GM12878 (cell line): ENCODE measurements around the gene PRR29. TPM values are rescaled to one million over a fixed set of nuclear protein-coding genes. Genes with fewer than 3 reads are reported as not detected.

Experiments used
- ATAC-seq: fragments of 200-7000 bp; cut with Tn5 transposase; 3 replicates; pipeline ENCODE4 v1.9.1; 2020; ENCODE audit warnings: mild to moderate bottlenecking, moderate library complexity
- BruUV-seq: library from RNA; stranded (reverse); fragments of 400-500 nt; replicated peaks from 2 replicates; lab custom pipeline; 2021; lab: Mats Ljungman, UMichigan
- CTCF ChIA-PET: fragments of 300-600 bp; sonication (Branson Sonifier 250); formaldehyde crosslinking; extraction: SDS; loops from one replicate; lab custom pipeline; 2021; ENCODE audit warnings: inconsistent platforms; lab: Yijun Ruan, JAX
- POLR2A ChIA-PET: fragments of 350-600 bp; formaldehyde crosslinking; extraction: SDS; loops from one replicate; lab custom pipeline; 2021; ENCODE audit warnings: inconsistent platforms; lab: Charles Lee
- RAD21 ChIA-PET: fragments of 300-600 bp; sonication (Branson Sonifier 250); formaldehyde crosslinking; loops from one replicate; lab custom pipeline; 2023; ENCODE audit warnings: antibody characterized with exemption; ENCODE audit not compliant: unreplicated experiment; lab: Charles Lee
- SMC1A ChIA-PET: fragments of 300-600 bp; sonication (Branson Sonifier 250); formaldehyde crosslinking; loops from one replicate; lab custom pipeline; 2023; ENCODE audit not compliant: unreplicated experiment, uncharacterized antibody; lab: Charles Lee
- DNase-seq: peaks from one replicate; pipeline ENCODE4 v3.0.0-alpha.2; 2011; ENCODE audit warnings: low read depth, low spot score
- FAIRE-seq: peaks from 3 replicates; lab custom pipeline; 2011; peaks lifted over from hg19 to GRCh38; lab: Jason Lieb, UNC
- H2AFZ ChIP-seq: 2 replicates; pipeline ENCODE4 v1.6.0; 2011; ENCODE audit warnings: low read depth, low read length, control low read depth; ENCODE audit not compliant: control insufficient read depth
- H3K27ac ChIP-seq: 2 replicates; pipeline ENCODE4 v1.5.1; 2011; ENCODE audit warnings: control low read depth; ENCODE audit not compliant: control insufficient read depth, insufficient read depth
- H3K27me3 ChIP-seq, 2 experiments: replicated peaks in 1 of 2; 2 replicates each; pipeline versions ENCODE4 v1.6.0 to v1.6.1; 2011; ENCODE audit warnings: low read length in 1 of 2; ENCODE audit not compliant: control insufficient read depth in 2 of 2, insufficient read depth in 2 of 2
- H3K36me3 ChIP-seq, 2 experiments: 2 replicates each; pipeline ENCODE4 v1.5.1; 2011; ENCODE audit warnings: low read length in 1 of 2; ENCODE audit not compliant: control insufficient read depth in 2 of 2, insufficient read depth in 2 of 2
- H3K4me1 ChIP-seq: 2 replicates; pipeline ENCODE4 v1.6.1; 2011; ENCODE audit warnings: mild to moderate bottlenecking, low read length, moderate library complexity, mixed read lengths; ENCODE audit not compliant: control insufficient read depth, insufficient read depth
- H3K4me2 ChIP-seq: 2 replicates; pipeline ENCODE4 v1.6.0; 2011; ENCODE audit warnings: control low read depth; ENCODE audit not compliant: control insufficient read depth, insufficient read depth
- H3K4me3 ChIP-seq: fragments of 200-600 bp; sonication (generic); 2 replicates; pipeline ENCODE4 v1.5.1; 2016
- H3K79me2 ChIP-seq: 2 replicates; pipeline ENCODE4 v1.6.0; 2011; ENCODE audit warnings: low read length; ENCODE audit not compliant: control insufficient read depth, insufficient read depth
- H3K9ac ChIP-seq: 2 replicates; pipeline ENCODE4 v1.8.0; 2011; ENCODE audit warnings: low read length, control low read depth, mixed read lengths; ENCODE audit not compliant: control insufficient read depth, insufficient read depth
- H3K9me3 ChIP-seq: replicated peaks from 3 replicates; pipeline ENCODE4 v1.5.1; 2011; ENCODE audit warnings: mild to moderate bottlenecking, low read length; ENCODE audit not compliant: control insufficient read depth, insufficient read depth
- H4K20me1 ChIP-seq: 2 replicates; pipeline ENCODE4 v1.6.0; 2011; ENCODE audit not compliant: control insufficient read depth, insufficient read depth
- CBX5 ChIP-seq: sonication (generic); IDR thresholded peaks from 2 replicates; pipeline ENCODE4 v1.6.1; 2016; ENCODE audit warnings: low read depth, moderate library complexity, mild to moderate bottlenecking, inconsistent platforms
- MTA2 ChIP-seq: fragments of 450-650 bp; IDR thresholded peaks from 2 replicates; pipeline ENCODE4 v1.6.1; 2016; ENCODE audit warnings: low read depth, mild to moderate bottlenecking, moderate library complexity
- POU2F2 ChIP-seq: IDR thresholded peaks from 3 replicates; pipeline ENCODE4 v1.6.1; 2011; ENCODE audit warnings: low read depth, mild to moderate bottlenecking, low read length, borderline replicate concordance
- WGBS: methylation state at CpG from one replicate; pipeline ENCODE4 v1.1.6; 2016; ENCODE audit warnings: low lambda C conversion rate; ENCODE audit not compliant: insufficient replicate concordance, insufficient coverage; ENCODE audit errors: missing lambda C conversion rate; 5-methylcytosine and 5-hydroxymethylcytosine counted together
- in situ Hi-C: fragments of 300-500 bp; cut with MboI; formaldehyde crosslinking; loops from 9 replicates; pipeline ENCODE4 v1.14.3; 2018; ENCODE audit warnings: mixed read lengths
- intact Hi-C: fragments of 100-400 bp; cut with micrococcal nuclease; formaldehyde crosslinking; loops from one replicate; pipeline ENCODE4 v1.14.2; 2022; ENCODE audit not compliant: unreplicated experiment
- polyA plus RNA-seq, 11 experiments: library from polyadenylated mRNA; depleted of rRNA in 4 of 11; unstranded in 6 of 11; stranded (reverse) in 5 of 11; fragments of >200 nt; fragmentation: Nextera tagmentation in 4 of 11; fragmentation: Illumina TruSeq in 1 of 11; extraction: Ambion mirVana in 4 of 11; extraction: Trizol in 1 of 11; gene quantifications; 1 replicate in 1 of 11; 2 replicates in 10 of 11; pipeline versions ENCODE4 v1.2.1 to v1.2.3, GENCODE V29; 2011 to 2016; ENCODE audit warnings: inconsistent platforms in 2 of 11, missing spikeins in 2 of 11, low read depth in 1 of 11
- total RNA-seq, 4 experiments: library from RNA; depleted of rRNA in 3 of 4; stranded (reverse); fragments of >200 nt in 3 of 4; fragmentation: Illumina TruSeq in 1 of 4; extraction: Trizol in 1 of 4; gene quantifications; 2 replicates each; pipeline versions ENCODE4 v1.2.1 to v1.2.3, GENCODE V29; 2013 to 2021
- TF ChIP-seq, protein P1 (sequence below): fragments of 450-650 bp; formaldehyde crosslinking; IDR thresholded peaks from 2 replicates; pipeline ENCODE4 v1.4.0; 2020; ENCODE audit warnings: mild to moderate bottlenecking, moderate library complexity
- TF ChIP-seq, protein P2 (sequence below): IDR thresholded peaks from 2 replicates; pipeline ENCODE4 v1.6.1; 2011; ENCODE audit warnings: borderline replicate concordance, low read depth, mild to moderate bottlenecking, moderate library complexity, mixed read lengths, low read length; ENCODE audit not compliant: insufficient read depth; ENCODE audit errors: extremely low read length
- TF ChIP-seq, protein P3 (sequence below): IDR thresholded peaks from 2 replicates; pipeline ENCODE4 v1.6.1; 2011; ENCODE audit warnings: borderline replicate concordance, low read depth, mild to moderate bottlenecking, moderate library complexity, low read length; ENCODE audit not compliant: insufficient read depth, poor library complexity, severe bottlenecking

The PRR29 gene
- total and polyA plus RNA-seq, 10 of the 15 experiments (the other 5 are each of a cell fraction or from before 2014, with no cell fraction given), result 0.01 to 2.4 (median 0.18) TPM; not detected in 3

GRCh38 chr17:63966646-63967264 is 31.4 kb upstream of the PRR29 start (continued):
- TF ChIP-seq, protein P1, sequence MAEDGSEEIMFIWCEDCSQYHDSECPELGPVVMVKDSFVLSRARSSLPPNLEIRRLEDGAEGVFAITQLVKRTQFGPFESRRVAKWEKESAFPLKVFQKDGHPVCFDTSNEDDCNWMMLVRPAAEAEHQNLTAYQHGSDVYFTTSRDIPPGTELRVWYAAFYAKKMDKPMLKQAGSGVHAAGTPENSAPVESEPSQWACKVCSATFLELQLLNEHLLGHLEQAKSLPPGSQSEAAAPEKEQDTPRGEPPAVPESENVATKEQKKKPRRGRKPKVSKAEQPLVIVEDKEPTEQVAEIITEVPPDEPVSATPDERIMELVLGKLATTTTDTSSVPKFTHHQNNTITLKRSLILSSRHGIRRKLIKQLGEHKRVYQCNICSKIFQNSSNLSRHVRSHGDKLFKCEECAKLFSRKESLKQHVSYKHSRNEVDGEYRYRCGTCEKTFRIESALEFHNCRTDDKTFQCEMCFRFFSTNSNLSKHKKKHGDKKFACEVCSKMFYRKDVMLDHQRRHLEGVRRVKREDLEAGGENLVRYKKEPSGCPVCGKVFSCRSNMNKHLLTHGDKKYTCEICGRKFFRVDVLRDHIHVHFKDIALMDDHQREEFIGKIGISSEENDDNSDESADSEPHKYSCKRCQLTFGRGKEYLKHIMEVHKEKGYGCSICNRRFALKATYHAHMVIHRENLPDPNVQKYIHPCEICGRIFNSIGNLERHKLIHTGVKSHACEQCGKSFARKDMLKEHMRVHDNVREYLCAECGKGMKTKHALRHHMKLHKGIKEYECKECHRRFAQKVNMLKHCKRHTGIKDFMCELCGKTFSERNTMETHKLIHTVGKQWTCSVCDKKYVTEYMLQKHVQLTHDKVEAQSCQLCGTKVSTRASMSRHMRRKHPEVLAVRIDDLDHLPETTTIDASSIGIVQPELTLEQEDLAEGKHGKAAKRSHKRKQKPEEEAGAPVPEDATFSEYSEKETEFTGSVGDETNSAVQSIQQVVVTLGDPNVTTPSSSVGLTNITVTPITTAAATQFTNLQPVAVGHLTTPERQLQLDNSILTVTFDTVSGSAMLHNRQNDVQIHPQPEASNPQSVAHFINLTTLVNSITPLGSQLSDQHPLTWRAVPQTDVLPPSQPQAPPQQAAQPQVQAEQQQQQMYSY, result no peak
- TF ChIP-seq POU2F2 (peak; percentile 14; the same call in 1 of the 3 replicates), MTA2 (no peak)
- TF ChIP-seq, all 136 proteins: peak for 12

DNA sequence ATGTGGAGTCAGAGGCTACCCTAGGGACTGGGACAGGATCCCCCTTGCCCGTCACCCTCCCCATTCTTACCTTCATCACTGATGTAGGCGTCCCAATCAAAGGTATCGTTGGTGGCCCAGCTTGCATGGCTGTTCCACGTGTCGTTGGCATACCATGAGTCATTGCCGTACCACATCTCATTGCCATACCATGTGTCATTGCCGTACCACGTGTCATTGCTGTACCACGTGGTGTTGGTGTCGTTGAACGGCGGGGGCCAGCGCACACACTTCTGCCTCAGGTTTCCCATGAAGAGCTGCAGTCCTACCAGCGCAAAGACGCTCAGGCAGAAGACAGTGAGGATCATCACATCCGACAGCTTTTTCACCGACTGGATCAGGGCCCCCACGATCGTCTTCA is 30.2 kb upstream of the PRR29 start:
- SMC1A ChIA-PET, result interaction anchor here (1.2 to 1.9 kb wide), 2 partner anchors 18 to 49 kb away, joined by 3 to 5 read pairs; partner anchors contain the start of gene GH1

More for the DNA sequence above, 30.2 kb upstream of the PRR29 start:
- intact Hi-C loops, result no loop called here
- no peak for TF ChIP-seq CBX5
- TF ChIP-seq, protein P2, sequence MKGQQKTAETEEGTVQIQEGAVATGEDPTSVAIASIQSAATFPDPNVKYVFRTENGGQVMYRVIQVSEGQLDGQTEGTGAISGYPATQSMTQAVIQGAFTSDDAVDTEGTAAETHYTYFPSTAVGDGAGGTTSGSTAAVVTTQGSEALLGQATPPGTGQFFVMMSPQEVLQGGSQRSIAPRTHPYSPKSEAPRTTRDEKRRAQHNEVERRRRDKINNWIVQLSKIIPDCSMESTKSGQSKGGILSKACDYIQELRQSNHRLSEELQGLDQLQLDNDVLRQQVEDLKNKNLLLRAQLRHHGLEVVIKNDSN, result peak; percentile 60
- TF ChIP-seq, protein P3, sequence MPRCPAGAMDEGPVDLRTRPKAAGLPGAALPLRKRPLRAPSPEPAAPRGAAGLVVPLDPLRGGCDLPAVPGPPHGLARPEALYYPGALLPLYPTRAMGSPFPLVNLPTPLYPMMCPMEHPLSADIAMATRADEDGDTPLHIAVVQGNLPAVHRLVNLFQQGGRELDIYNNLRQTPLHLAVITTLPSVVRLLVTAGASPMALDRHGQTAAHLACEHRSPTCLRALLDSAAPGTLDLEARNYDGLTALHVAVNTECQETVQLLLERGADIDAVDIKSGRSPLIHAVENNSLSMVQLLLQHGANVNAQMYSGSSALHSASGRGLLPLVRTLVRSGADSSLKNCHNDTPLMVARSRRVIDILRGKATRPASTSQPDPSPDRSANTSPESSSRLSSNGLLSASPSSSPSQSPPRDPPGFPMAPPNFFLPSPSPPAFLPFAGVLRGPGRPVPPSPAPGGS, result peak; percentile 36
- no peak for FAIRE-seq
- ChIA-PET POLR2A (interaction anchor here (0.6 kb wide), 3 partner anchors 14 to 1187 kb away, joined by 3 to 5 read pairs (median 3); no protein-coding TSS in a partner anchor), CTCF (interaction anchor here (1.2 to 1.5 kb wide), 3 partner anchors 11 to 61 kb away, joined by 3 to 5 read pairs (median 3); no protein-coding TSS in a partner anchor), RAD21 (interaction anchor here (1.5 kb wide), 1 partner anchor 49 kb away, joined by 3 read pairs; no protein-coding TSS in a partner anchor)
- Histone ChIP-seq H2AFZ (no peak overlapping the region), H3K79me2 (no peaks in the 10 kb centered on the region), H3K36me3 (no peaks in the 10 kb centered on the region), H3K4me2 (no peak overlapping the region), H3K9ac (no peak overlapping the region), H3K9me3 (no peaks in the 10 kb centered on the region; the same call in 2 of the 3 replicates), H3K4me3 (no peak overlapping the region), H3K27ac (no peak overlapping the region), H3K4me1 (peaks cover 12% of the 10 kb centered on the region), H4K20me1 (no peaks in the 10 kb centered on the region), H3K27me3 (no peaks in the 10 kb centered on the region)
- in situ Hi-C loops, result no loop called here
- no peak for DNase-seq
- WGBS, result 62% methylated on average over 19 of the region's 19 CpGs
- no TSS peak for BruUV-seq
- no peak for ATAC-seq
